ENCODE data around the gene IQCE. TPM values are rescaled to one million over a fixed set of nuclear protein-coding genes. Genes with fewer than 3 reads are reported as not detected.

The IQCE gene
- total RNA-seq, 4 donors from 2014 or later = 27.2 to 187 (median 55.5) TPM

DNA sequence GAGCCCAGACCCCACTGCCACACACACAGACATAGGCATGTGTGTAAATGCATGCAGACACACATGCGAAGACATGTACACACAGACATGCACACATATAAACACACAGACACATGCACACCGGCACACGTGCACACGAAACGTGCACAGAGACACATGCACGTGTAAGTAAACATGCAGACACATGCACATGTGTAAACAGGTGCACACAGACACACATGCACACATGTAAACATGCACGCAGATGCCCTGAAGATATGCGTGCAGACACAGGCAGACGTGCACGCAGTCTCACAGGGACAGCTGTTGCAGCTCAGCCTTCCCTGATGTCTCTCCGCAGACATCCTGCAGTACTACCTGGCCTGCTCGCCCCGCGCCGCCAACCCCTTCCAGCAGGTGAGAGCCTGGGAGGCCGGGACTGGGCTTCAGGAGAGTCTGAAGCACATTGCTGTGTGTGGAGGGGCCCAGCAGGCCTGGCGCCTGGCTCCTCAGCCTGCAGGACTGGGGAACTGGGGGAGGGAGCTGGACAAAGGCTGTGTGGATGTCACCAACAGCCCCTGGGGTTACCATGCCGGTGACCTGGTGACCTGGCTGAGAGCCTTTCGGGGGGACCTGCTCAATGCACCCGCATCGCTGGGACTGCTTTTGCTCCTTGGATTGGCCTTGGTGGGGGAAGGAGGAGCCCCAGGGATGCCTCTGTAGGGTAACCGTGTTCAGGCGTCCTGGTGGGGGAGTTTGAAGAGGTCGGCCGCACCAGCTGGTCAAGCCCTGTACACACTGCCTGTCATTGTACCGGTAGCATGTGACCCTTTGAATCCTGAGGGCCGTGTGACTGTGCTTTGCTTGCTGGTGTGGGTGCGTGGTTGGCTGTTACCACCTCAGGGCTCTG, 93.3 kb downstream of the IQCE start:
- TF ChIP-seq POLR2AphosphoS5 (IDR thresholded peaks at IDR 0.05) = no peak
- TF ChIP-seq EP300 (IDR thresholded peaks at IDR 0.05; ENCODE audit: low read depth) = no peak
- TF ChIP-seq, protein P1, sequence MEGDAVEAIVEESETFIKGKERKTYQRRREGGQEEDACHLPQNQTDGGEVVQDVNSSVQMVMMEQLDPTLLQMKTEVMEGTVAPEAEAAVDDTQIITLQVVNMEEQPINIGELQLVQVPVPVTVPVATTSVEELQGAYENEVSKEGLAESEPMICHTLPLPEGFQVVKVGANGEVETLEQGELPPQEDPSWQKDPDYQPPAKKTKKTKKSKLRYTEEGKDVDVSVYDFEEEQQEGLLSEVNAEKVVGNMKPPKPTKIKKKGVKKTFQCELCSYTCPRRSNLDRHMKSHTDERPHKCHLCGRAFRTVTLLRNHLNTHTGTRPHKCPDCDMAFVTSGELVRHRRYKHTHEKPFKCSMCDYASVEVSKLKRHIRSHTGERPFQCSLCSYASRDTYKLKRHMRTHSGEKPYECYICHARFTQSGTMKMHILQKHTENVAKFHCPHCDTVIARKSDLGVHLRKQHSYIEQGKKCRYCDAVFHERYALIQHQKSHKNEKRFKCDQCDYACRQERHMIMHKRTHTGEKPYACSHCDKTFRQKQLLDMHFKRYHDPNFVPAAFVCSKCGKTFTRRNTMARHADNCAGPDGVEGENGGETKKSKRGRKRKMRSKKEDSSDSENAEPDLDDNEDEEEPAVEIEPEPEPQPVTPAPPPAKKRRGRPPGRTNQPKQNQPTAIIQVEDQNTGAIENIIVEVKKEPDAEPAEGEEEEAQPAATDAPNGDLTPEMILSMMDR (IDR thresholded peaks at IDR 0.05) = no peak
- no peak for TF ChIP-seq POLR2A (IDR thresholded peaks at IDR 0.05)
- no peaks in the 10 kb centered on the region for H3K27me3 ChIP-seq
- no peaks in the 10 kb centered on the region for H3K4me1 ChIP-seq
- 86 to 92% methylated on average over 9 to 28 of the region's 28 CpGs for WGBS, 2 donors (ENCODE audit: low coverage in 1 of 2)
- in situ Hi-C loops (cut with MboI; ENCODE audit: low pct_ligation_motif_present in 1 of 4, low pct_unique_long_range_greater_than_20kb in 1 of 4, low sequenced_read_pairs in 3 of 4) = no loop called here
- DNase-seq = no peak
- intact Hi-C loops (cut with DNase I; ENCODE audit: low total_unique reads) = no loop called here
- H3K4me3 ChIP-seq = no peak overlapping the region
- H3K27ac ChIP-seq = no peak overlapping the region
- H3K9me3 ChIP-seq = no peaks in the 10 kb centered on the region
- H3K36me3 ChIP-seq = no peaks in the 10 kb centered on the region

DNA sequence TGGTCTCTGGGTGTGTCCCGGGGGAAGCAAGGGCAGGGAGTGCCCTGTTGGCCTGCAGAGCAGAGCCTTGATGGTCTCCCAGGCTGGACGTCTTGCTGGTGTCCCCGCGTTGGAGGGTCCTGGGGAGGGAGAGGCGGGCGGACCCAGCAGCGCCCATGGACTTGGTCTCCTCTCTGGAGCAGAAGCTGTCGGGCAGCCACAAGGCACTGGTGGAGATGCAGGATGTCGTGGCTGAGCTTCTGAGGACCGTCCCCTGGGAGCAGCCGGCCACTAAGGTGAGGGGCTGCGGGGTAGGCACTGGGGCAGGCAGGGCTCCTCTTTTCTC, 93.9 kb downstream of the IQCE start:
- Histone ChIP-seq H3K4me1 (no peaks in the 10 kb centered on the region), H3K27ac (no peak overlapping the region), H3K27me3 (no peaks in the 10 kb centered on the region), H3K4me3 (no peak overlapping the region), H3K36me3 (no peaks in the 10 kb centered on the region), H3K9me3 (no peaks in the 10 kb centered on the region)
- DNase-seq = no peak
- in situ Hi-C loops (cut with MboI; ENCODE audit: low pct_ligation_motif_present in 1 of 4, low pct_unique_long_range_greater_than_20kb in 1 of 4, low sequenced_read_pairs in 3 of 4) = no loop called here
- WGBS, 2 donors (ENCODE audit: low coverage in 1 of 2) = 83% methylated on average over 12 of the region's 12 CpGs; no CpG with 5 or more reads in 1 of the 2 donors
- intact Hi-C loops (cut with DNase I; ENCODE audit: low total_unique reads) = no loop called here
- no peak for TF ChIP-seq POLR2A (IDR thresholded peaks at IDR 0.05)

DNA sequence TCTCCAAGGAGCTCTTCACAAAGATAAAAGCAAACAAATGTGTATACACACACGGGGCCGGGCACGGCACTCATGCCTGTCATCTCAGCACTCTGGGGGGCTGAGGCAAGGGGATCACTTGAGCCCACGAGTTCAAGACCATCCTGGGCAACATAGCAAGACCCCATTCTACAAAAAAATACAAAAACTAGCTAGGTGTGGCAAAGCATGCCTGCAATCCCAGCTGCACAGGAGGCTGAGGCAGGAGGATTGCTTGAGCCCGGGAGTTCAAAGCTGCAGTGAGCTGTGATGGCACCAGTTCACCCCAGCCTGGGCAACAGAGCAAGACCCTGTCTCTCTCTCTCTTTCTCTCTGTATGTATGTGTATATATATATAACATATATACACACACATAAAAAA, 95.3 kb downstream of the IQCE start:
- WGBS, 2 donors (ENCODE audit: low coverage in 1 of 2) = 70% methylated on average over 5 of the region's 5 CpGs; no CpG with 5 or more reads in 1 of the 2 donors
- Histone ChIP-seq H3K27me3 (no peaks in the 10 kb centered on the region), H3K9me3 (no peaks in the 10 kb centered on the region), H3K4me1 (no peaks in the 10 kb centered on the region), H3K36me3 (no peaks in the 10 kb centered on the region), H3K4me3 (no peak overlapping the region), H3K27ac (no peak overlapping the region)
- TF ChIP-seq EP300 (IDR thresholded peaks at IDR 0.05; ENCODE audit: low read depth) = no peak
- TF ChIP-seq, protein P1 (IDR thresholded peaks at IDR 0.05) = no peak
- TF ChIP-seq POLR2AphosphoS5 (IDR thresholded peaks at IDR 0.05) = no peak
- no peak for TF ChIP-seq POLR2A (IDR thresholded peaks at IDR 0.05)
- intact Hi-C loops (cut with DNase I; ENCODE audit: low total_unique reads) = no loop called here
- DNase-seq = no peak
- in situ Hi-C loops (cut with MboI; ENCODE audit: low pct_ligation_motif_present in 1 of 4, low pct_unique_long_range_greater_than_20kb in 1 of 4, low sequenced_read_pairs in 3 of 4) = no loop called here

DNA sequence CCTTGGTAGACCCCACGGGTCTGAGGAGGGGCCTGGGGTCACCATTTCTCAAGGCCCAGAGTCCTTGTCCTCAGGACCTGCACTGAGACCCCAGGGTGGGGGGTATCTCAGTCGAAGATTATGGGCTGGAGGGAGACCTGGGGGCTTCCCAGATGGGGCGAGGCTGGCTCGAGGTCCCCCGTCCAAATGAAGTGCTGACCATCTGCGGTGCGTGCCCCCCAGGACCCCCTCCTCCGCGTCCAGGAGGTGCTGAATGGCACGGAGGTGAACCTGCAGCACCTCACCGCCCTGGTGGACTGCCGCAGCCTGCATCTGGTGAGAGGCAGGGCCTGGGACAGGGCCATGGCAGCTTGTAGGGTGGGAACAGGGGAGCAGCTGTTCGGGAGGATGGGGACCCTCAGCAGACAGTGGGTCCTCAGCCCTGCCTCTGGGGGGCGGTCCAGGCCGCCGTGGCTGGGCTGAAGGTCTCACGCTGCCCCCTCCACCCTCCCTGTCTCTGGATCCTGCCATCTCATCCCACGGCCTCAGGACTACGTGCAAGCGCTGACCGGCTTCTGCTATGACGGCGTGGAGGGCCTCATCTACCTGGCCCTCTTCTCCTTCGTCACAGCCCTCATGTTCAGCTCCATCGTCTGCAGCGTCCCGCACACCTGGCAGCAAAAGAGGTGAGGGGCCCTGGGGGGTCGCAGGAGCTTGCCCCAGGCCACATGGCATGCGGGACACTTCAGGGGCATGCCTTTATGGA, 97.3 kb downstream of the IQCE start:
- no peaks in the 10 kb centered on the region for H3K27me3 ChIP-seq
- no peak overlapping the region for H3K27ac ChIP-seq
- in situ Hi-C loops (cut with MboI; ENCODE audit: low pct_ligation_motif_present in 1 of 4, low pct_unique_long_range_greater_than_20kb in 1 of 4, low sequenced_read_pairs in 3 of 4) = no loop called here
- 87 to 91% methylated on average over 3 to 29 of the region's 29 CpGs for WGBS, 2 donors (ENCODE audit: low coverage in 1 of 2)
- intact Hi-C loops (cut with DNase I; ENCODE audit: low total_unique reads) = no loop called here
- no peaks in the 10 kb centered on the region for H3K36me3 ChIP-seq
- no peaks in the 10 kb centered on the region for H3K4me1 ChIP-seq
- no peaks in the 10 kb centered on the region for H3K9me3 ChIP-seq
- no peak overlapping the region for H3K4me3 ChIP-seq
- no peak for DNase-seq
- TF ChIP-seq EP300 (IDR thresholded peaks at IDR 0.05; ENCODE audit: low read depth) (no peak), POLR2AphosphoS5 (IDR thresholded peaks at IDR 0.05) (no peak), POLR2A (IDR thresholded peaks at IDR 0.05) (no peak)
- TF ChIP-seq, protein P1 (IDR thresholded peaks at IDR 0.05) = no peak
